ENCODE results near the gene NMU.

Gene NMU

GRCh38 chr4:55546756-55547465, 89.2 kb downstream of the NMU start, which contains the start of gene CLOCK:
Gene CLOCK, minus strand, starts transcription at chr4:55546909. Its CDS starts 64,124 bp downstream, at chr4:55482785.
- DNase-seq (ENCODE audit: extremely low spot score), result peak; percentile 87
- POLR2A ChIA-PET, result interaction anchor here (0.7 kb wide), 1 partner anchor 37 kb away, joined by 3 read pairs; no protein-coding TSS in a partner anchor
- TF ChIP-seq CTCF (IDR thresholded peaks at IDR 0.05; ENCODE audit: control extremely low read depth, extremely low read depth, low read depth, missing control alignments), result peak; percentile 23
- CTCF ChIA-PET, result interaction anchor here (1.1 to 2.0 kb wide), 4 partner anchors 12 to 48 kb away, joined by 3 to 15 read pairs (median 4); no protein-coding TSS in a partner anchor

- TF ChIP-seq CTCF (IDR thresholded peaks at IDR 0.05; ENCODE audit: control extremely low read depth, extremely low read depth, low read depth, missing control alignments), result no peak
- ChIA-PET CTCF (interaction anchor here (1.0 to 2.0 kb wide), 8 partner anchors 11 to 201 kb away, joined by 3 to 15 read pairs (median 4); partner anchors contain the start of gene SRD5A3), POLR2A (interaction anchor here (0.7 kb wide), 1 partner anchor 37 kb away, joined by 3 read pairs; no protein-coding TSS in a partner anchor)
- no peak for DNase-seq (ENCODE audit: extremely low spot score)
Measured at GRCh38 chr4:55546506-55546755, 89.7 kb downstream of the NMU start.

GRCh38 chr4:55545641-55546505, 90.2 kb downstream of the NMU start:
- DNase-seq (ENCODE audit: extremely low spot score), result peak; percentile 73
- CTCF ChIA-PET, result interaction anchor here (0.6 to 2.0 kb wide), 11 partner anchors 11 to 200 kb away, joined by 3 to 15 read pairs (median 4); partner anchors contain the start of gene SRD5A3
- POLR2A ChIA-PET, result interaction anchor here (0.7 kb wide), 1 partner anchor 36 kb away, joined by 3 read pairs; no protein-coding TSS in a partner anchor
- no peak for TF ChIP-seq CTCF (IDR thresholded peaks at IDR 0.05; ENCODE audit: control extremely low read depth, extremely low read depth, low read depth, missing control alignments)

All from GM10248 (cell line).